Panc1 (cell line): Measurements from ENCODE around the gene AGER.

Experiments used
- CTCF ChIP-seq: fragments of 450-650 bp; IDR thresholded peaks from 2 replicates; pipeline ENCODE4 v1.5.1; 2017; ENCODE audit warnings: mild to moderate bottlenecking
- POLR2AphosphoS5 ChIP-seq: IDR thresholded peaks from 2 replicates; pipeline ENCODE4 v1.6.1; 2012; ENCODE audit warnings: mild to moderate bottlenecking, low read depth, low read length, moderate library complexity
- REST ChIP-seq, 2 experiments: IDR thresholded peaks; 2 replicates each; pipeline ENCODE4 v1.6.1; 2011 to 2012; ENCODE audit warnings: low read depth in 2 of 2, control low read depth in 1 of 2, low read length in 1 of 2, mild to moderate bottlenecking in 1 of 2, moderate library complexity in 1 of 2; ENCODE audit not compliant: insufficient read depth in 1 of 2
- SIN3A ChIP-seq: IDR thresholded peaks from 2 replicates; pipeline ENCODE4 v1.6.1; 2012; ENCODE audit warnings: low read depth, mild to moderate bottlenecking, low read length, moderate library complexity, borderline replicate concordance; ENCODE audit not compliant: insufficient read depth
- TCF7L2 ChIP-seq: IDR thresholded peaks from 2 replicates; pipeline ENCODE4 v1.6.1; 2011; ENCODE audit warnings: mild to moderate bottlenecking, low read depth, low read length, inconsistent platforms

DNA sequence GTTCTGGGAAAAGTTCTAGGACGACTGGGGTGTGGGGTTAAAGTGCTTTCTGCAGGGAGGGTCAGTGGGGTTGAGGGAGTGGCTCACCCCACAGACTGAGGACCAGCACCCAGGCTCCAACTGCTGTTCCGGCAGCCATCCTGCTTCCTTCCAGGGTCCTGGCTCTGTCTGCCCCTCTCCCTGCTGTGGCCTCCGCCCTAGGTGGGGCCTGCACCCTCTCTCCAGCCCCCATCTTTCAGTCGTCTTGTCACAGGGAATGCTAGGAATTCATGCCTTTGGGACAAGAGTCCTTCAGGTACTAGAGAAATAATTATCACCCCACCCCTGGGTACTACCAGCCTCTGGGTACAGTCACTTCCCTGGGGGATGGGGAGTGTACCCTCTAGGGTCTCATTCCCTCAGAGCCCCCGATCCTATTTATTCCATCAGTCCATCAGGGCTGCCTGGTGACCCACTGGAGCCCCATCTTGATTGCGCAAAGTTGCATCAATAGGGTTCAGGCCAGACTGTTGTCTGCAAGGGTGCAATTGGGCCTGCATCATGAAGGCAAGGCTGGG lies at the start of gene AGER:
- no peak for TF ChIP-seq CTCF
- TF ChIP-seq REST (IDR thresholded peaks at IDR 0.05; ENCODE audit: insufficient read depth in 1 of 2, low read depth in 2 of 2, low read length in 1 of 2): no peak
- TF ChIP-seq POLR2AphosphoS5: no peak
- TF ChIP-seq SIN3A: no peak
- no peak for TF ChIP-seq TCF7L2
